ENCODE measurements around the gene SUV39H2. TPM values are rescaled to one million over a fixed set of nuclear protein-coding genes. Genes with fewer than 3 reads are reported as not detected.

SUV39H2 gene
- total RNA-seq, 4 donors from 2014 or later, result 2.3 to 11.2 (median 5.9) TPM

GRCh38 chr10:14952851-14953423, 74.3 kb downstream of the SUV39H2 start:
- no peaks in the 10 kb centered on the region for H3K9me3 ChIP-seq
- peaks cover 27% of the 10 kb centered on the region for H3K4me1 ChIP-seq
- 28% methylated on average over 10 of the region's 10 CpGs for WGBS
- DNase-seq (ENCODE audit: low spot score in 2 of 2), result no peak
- TF ChIP-seq POLR2AphosphoS5 (IDR thresholded peaks at IDR 0.05), result no peak
- TF ChIP-seq EP300 (IDR thresholded peaks at IDR 0.05), result no peak
- TF ChIP-seq CTCF (IDR thresholded peaks at IDR 0.05), result no peak
- TF ChIP-seq POLR2A (IDR thresholded peaks at IDR 0.05), result no peak
- H3K4me3 ChIP-seq, result peak overlapping the region; percentile 76
- H3K27me3 ChIP-seq, result no peaks in the 10 kb centered on the region
- peaks cover 8% of the 10 kb centered on the region for H3K36me3 ChIP-seq
- H3K27ac ChIP-seq, result peak overlapping the region; percentile 91

- Histone ChIP-seq H3K36me3 (peaks cover 2% of the 10 kb centered on the region), H3K27ac (peak overlapping the region; percentile 91), H3K4me3 (peak overlapping the region; percentile 76), H3K4me1 (peaks cover 27% of the 10 kb centered on the region), H3K27me3 (no peaks in the 10 kb centered on the region), H3K9me3 (no peaks in the 10 kb centered on the region)
- DNase-seq (ENCODE audit: low spot score in 2 of 2), result no peak
- no peak for TF ChIP-seq POLR2AphosphoS5 (IDR thresholded peaks at IDR 0.05)
- TF ChIP-seq POLR2A (IDR thresholded peaks at IDR 0.05), result no peak
- TF ChIP-seq EP300 (IDR thresholded peaks at IDR 0.05), result no peak
- no peak for TF ChIP-seq CTCF (IDR thresholded peaks at IDR 0.05)
- WGBS, result 2% methylated on average over 20 of the region's 32 CpGs
Measured at GRCh38 chr10:14953424-14954000, 74.8 kb downstream of the SUV39H2 start.

Other genes starting within 250 kb of the SUV39H2 start
- 10 to 100 TPM; 19.5 to 35.2 (median 25.6) TPM for gene FAM107B, start 104.0 kb upstream of the SUV39H2 start, total RNA-seq
- gene CDNF, start 40.8 kb upstream of the SUV39H2 start, total RNA-seq, result 1 to 10 TPM; 2.3 to 5.3 (median 4.3) TPM
- gene HSPA14, start 40.6 kb upstream of the SUV39H2 start, total RNA-seq, result 10 to 100 TPM in 1 of 4 donors, 1 to 10 TPM in 3; 6.6 to 11.7 (median 7.4) TPM
- gene MSANTD7, start 40.6 kb upstream of the SUV39H2 start, total RNA-seq, result 10 to 100 TPM in 3 of 4 donors, 1 to 10 TPM in 1; 6.6 to 21.6 (median 13.9) TPM
- 10 to 100 TPM in 3 of 4 donors, 1 to 10 TPM in 1; 7.1 to 17.5 (median 13.0) TPM for gene DCLRE1C, start 75.2 kb downstream of the SUV39H2 start, total RNA-seq
- gene MEIG1, start 80.5 kb downstream of the SUV39H2 start, total RNA-seq, result not detected
- gene OLAH, start 165.1 kb downstream of the SUV39H2 start, total RNA-seq, result 1 to 10 TPM in 2 of 4 donors, under 1 TPM in 1, not detected in 1; 0.26 to 5.6 (median 5.3) TPM
- gene ACBD7, start 209.9 kb downstream of the SUV39H2 start, total RNA-seq, result not detected
- gene RPP38, start 218.5 kb downstream of the SUV39H2 start, total RNA-seq, result 10 to 100 TPM; 11.8 to 21.1 (median 18.0) TPM

Data from suprapubic skin (tissue), 4 donors.